ENCODE data around the gene KCNJ16.

Gene KCNJ16

DNA sequence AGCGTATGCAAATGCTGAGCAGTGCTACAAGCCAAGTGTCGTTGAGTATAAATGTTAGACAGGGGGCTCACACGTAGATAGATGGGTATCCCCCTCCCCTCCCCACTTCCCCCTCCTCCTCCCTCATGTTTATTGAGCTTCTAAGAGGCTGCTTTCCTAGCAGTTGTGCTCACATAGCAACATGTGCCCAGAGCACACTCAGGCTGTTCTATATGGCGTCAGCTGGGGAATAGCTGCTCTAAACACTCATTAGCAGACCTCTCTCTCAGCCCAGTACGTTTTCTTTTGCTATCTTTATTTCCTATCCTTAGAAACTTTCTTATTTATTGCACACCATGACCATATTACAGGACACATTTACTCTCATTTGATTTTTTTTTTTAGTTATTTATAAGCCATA lies 96.1 kb downstream of the KCNJ16 start:
- no peaks in the 10 kb centered on the region for H3K9me3 Mint-ChIP-seq
- H3K4me3 Mint-ChIP-seq = no peak overlapping the region
- peaks cover 60% of the 10 kb centered on the region for H3K27me3 Mint-ChIP-seq (ENCODE audit: low read depth)
- H3K27ac Mint-ChIP-seq = no peak overlapping the region
- H3K4me1 Mint-ChIP-seq (ENCODE audit: low read depth) = peaks cover 14% of the 10 kb centered on the region
- peaks cover 2% of the 10 kb centered on the region for H3K36me3 Mint-ChIP-seq (ENCODE audit: low read depth)

DNA sequence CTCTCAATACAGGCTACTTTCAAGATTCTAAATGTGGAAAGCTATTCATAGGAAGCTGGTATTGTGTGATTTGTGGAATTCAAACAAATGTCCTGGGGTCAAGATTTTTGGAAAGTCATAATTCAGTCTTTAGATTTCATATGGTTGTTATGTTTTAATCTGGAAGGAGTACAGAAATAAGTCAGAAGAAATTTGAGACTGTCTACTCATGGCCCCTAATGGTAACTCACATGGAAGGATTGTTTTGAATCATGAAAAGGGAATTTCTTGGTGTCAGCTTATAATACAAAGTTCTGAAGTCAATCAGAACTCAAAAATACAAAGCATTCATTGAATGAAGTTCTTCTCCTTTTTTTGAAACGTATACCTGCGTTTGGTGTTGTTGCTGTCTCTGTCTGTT lies 97.4 kb downstream of the KCNJ16 start:
- Mint-ChIP-seq H3K36me3 (ENCODE audit: low read depth) (peaks cover 2% of the 10 kb centered on the region), H3K9me3 (no peaks in the 10 kb centered on the region), H3K27ac (no peak overlapping the region), H3K4me3 (no peak overlapping the region), H3K4me1 (ENCODE audit: low read depth) (peaks cover 14% of the 10 kb centered on the region), H3K27me3 (ENCODE audit: low read depth) (peaks cover 50% of the 10 kb centered on the region)

- Mint-ChIP-seq H3K4me1 (ENCODE audit: low read depth) (peaks cover 14% of the 10 kb centered on the region), H3K36me3 (ENCODE audit: low read depth) (peaks cover 2% of the 10 kb centered on the region), H3K27ac (no peak overlapping the region), H3K4me3 (no peak overlapping the region), H3K27me3 (ENCODE audit: low read depth) (peaks cover 46% of the 10 kb centered on the region), H3K9me3 (no peaks in the 10 kb centered on the region)
These were observed 97.9 kb downstream of the KCNJ16 start for GRCh38 chr17:70172923-70173322.

GRCh38 chr17:70173681-70174080 lies 98.7 kb downstream of the KCNJ16 start:
- peaks cover 42% of the 10 kb centered on the region for H3K27me3 Mint-ChIP-seq (ENCODE audit: low read depth)
- H3K4me3 Mint-ChIP-seq = no peak overlapping the region
- peaks cover 2% of the 10 kb centered on the region for H3K36me3 Mint-ChIP-seq (ENCODE audit: low read depth)
- no peak overlapping the region for H3K27ac Mint-ChIP-seq
- H3K9me3 Mint-ChIP-seq = no peaks in the 10 kb centered on the region
- H3K4me1 Mint-ChIP-seq (ENCODE audit: low read depth) = peaks cover 7% of the 10 kb centered on the region

DNA sequence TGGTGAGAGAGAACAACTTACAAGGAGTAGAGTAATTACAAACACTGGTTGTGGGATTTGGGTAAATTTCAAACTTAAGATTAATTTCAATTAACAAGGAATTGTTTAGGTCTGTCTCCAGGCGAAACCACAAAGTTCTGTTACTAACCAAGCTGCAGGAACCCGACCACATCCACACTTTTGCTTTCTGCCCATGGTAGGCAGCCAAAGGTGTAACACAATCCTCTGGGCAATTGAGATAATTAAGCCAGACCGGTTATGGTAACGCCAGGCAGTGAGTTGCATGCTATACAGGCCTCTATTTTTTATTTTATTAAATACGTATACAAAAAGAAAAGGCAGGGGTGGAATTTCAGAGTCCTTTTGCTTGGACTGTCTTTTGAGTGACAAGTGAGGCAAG lies 106.4 kb downstream of the KCNJ16 start:
- H3K4me3 Mint-ChIP-seq = no peak overlapping the region
- H3K27me3 Mint-ChIP-seq (ENCODE audit: low read depth) = peaks cover 4% of the 10 kb centered on the region
- no peaks in the 10 kb centered on the region for H3K36me3 Mint-ChIP-seq (ENCODE audit: low read depth)
- no peaks in the 10 kb centered on the region for H3K9me3 Mint-ChIP-seq
- no peak overlapping the region for H3K27ac Mint-ChIP-seq
- no peaks in the 10 kb centered on the region for H3K4me1 Mint-ChIP-seq (ENCODE audit: low read depth)

DNA sequence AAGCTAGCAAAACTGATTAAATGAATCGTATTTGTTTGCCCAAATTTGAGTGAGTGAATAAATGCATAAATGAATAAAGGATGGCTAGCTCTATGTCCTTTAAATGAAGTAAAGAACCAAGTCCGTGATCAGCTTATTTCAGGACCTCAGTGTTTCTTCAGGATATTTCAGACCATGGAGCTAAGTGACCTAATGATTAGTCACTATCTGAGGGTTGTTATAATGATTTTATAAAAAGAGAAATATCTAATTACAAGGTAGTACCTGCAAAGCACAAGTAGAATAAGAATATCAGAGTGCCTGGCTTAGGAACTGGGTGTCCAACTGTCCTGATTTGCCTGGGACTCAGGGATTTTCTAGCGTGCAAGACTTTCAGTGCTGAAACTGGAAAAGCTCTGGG lies 106.8 kb downstream of the KCNJ16 start:
- Mint-ChIP-seq H3K9me3 (no peaks in the 10 kb centered on the region), H3K4me3 (no peak overlapping the region), H3K27ac (no peak overlapping the region), H3K4me1 (ENCODE audit: low read depth) (no peaks in the 10 kb centered on the region), H3K27me3 (ENCODE audit: low read depth) (peaks cover 4% of the 10 kb centered on the region), H3K36me3 (ENCODE audit: low read depth) (no peaks in the 10 kb centered on the region)

GRCh38 chr17:70183508-70183907 lies 108.5 kb downstream of the KCNJ16 start:
- Mint-ChIP-seq H3K36me3 (ENCODE audit: low read depth) (no peaks in the 10 kb centered on the region), H3K4me3 (no peak overlapping the region), H3K9me3 (no peaks in the 10 kb centered on the region), H3K27ac (no peak overlapping the region), H3K27me3 (ENCODE audit: low read depth) (no peaks in the 10 kb centered on the region), H3K4me1 (ENCODE audit: low read depth) (no peaks in the 10 kb centered on the region)

GRCh38 chr17:70184207-70184606 lies 109.2 kb downstream of the KCNJ16 start:
- Mint-ChIP-seq H3K4me3 (no peak overlapping the region), H3K27ac (no peak overlapping the region), H3K36me3 (ENCODE audit: low read depth) (no peaks in the 10 kb centered on the region), H3K9me3 (no peaks in the 10 kb centered on the region), H3K27me3 (ENCODE audit: low read depth) (no peaks in the 10 kb centered on the region), H3K4me1 (ENCODE audit: low read depth) (no peaks in the 10 kb centered on the region)

GRCh38 chr17:70184770-70185169 lies 109.7 kb downstream of the KCNJ16 start:
- no peaks in the 10 kb centered on the region for H3K36me3 Mint-ChIP-seq (ENCODE audit: low read depth)
- no peaks in the 10 kb centered on the region for H3K4me1 Mint-ChIP-seq (ENCODE audit: low read depth)
- H3K27ac Mint-ChIP-seq = no peak overlapping the region
- no peaks in the 10 kb centered on the region for H3K27me3 Mint-ChIP-seq (ENCODE audit: low read depth)
- H3K4me3 Mint-ChIP-seq = no peak overlapping the region
- H3K9me3 Mint-ChIP-seq = no peaks in the 10 kb centered on the region

Data from T-helper 1 cell treated with Interleukin-12 subunit alpha and Interleukin-12 subunit beta and Interleukin-4 antibody, amounts not matched to agents 30 μg/mL and 1 μg/mL, for 36 hours (primary cell).